ENCODE results near the gene MAP3K7CL.
A peak's percentile ranks its signal among the peaks of the same experiment; 100 is the strongest.
"Not testable (repeated sequence)": the region's sequence is repeated elsewhere in the genome, so short reads cannot be mapped to it uniquely, and the experiment has no call there.

Gene MAP3K7CL

GRCh38 chr21:29135481-29135880 is 5.0 kb downstream of the MAP3K7CL start:
- no peak for DNase-seq

GRCh38 chr21:29136033-29136432 is 5.6 kb downstream of the MAP3K7CL start:
- no peak for DNase-seq

- peak; percentile 28 for DNase-seq
These were observed 14.4 kb downstream of the MAP3K7CL start for GRCh38 chr21:29144736-29145353.

GRCh38 chr21:29145354-29145782 is 14.9 kb downstream of the MAP3K7CL start:
- peak; percentile 90 for DNase-seq

- no peak for DNase-seq
These were observed 15.5 kb downstream of the MAP3K7CL start for GRCh38 chr21:29145852-29146453.

- DNase-seq = no peak
These were observed 16.3 kb downstream of the MAP3K7CL start for GRCh38 chr21:29146726-29147125.

- DNase-seq = peak; percentile 80
These were observed 18.1 kb downstream of the MAP3K7CL start for GRCh38 chr21:29148530-29148929.

GRCh38 chr21:29149808-29150425 is 19.5 kb downstream of the MAP3K7CL start:
- DNase-seq = peak; percentile 77

- DNase-seq = no peak
These were observed 21.5 kb downstream of the MAP3K7CL start for GRCh38 chr21:29151931-29152330.

- DNase-seq = peak; percentile 68
These were observed 22.5 kb downstream of the MAP3K7CL start for GRCh38 chr21:29152916-29153315.

GRCh38 chr21:29154270-29154669 is 23.8 kb downstream of the MAP3K7CL start:
- no peak for DNase-seq

- DNase-seq = peak; percentile 67
These were observed 24.9 kb downstream of the MAP3K7CL start for GRCh38 chr21:29155118-29155932.

- no peak for DNase-seq
These were observed 25.5 kb downstream of the MAP3K7CL start for GRCh38 chr21:29155933-29156260.

- DNase-seq = no peak
These were observed 26.6 kb downstream of the MAP3K7CL start for GRCh38 chr21:29157080-29157479.

GRCh38 chr21:29159842-29160241 is 29.4 kb downstream of the MAP3K7CL start:
- DNase-seq = no peak

- DNase-seq = peak; percentile 72
These were observed 32.4 kb downstream of the MAP3K7CL start for GRCh38 chr21:29162825-29163224.

GRCh38 chr21:29163341-29164115 is 33.1 kb downstream of the MAP3K7CL start:
- peak; percentile 25 for DNase-seq

GRCh38 chr21:29164323-29164942 is 34.0 kb downstream of the MAP3K7CL start:
- peak; percentile 85 for DNase-seq

GRCh38 chr21:29166323-29166722 is 35.9 kb downstream of the MAP3K7CL start:
- no peak for DNase-seq

GRCh38 chr21:29166853-29167252 is 36.4 kb downstream of the MAP3K7CL start:
- no peak for DNase-seq

- DNase-seq = not testable (repeated sequence)
These were observed 37.0 kb downstream of the MAP3K7CL start for GRCh38 chr21:29167481-29167880.

- no peak for DNase-seq
These were observed 38.5 kb downstream of the MAP3K7CL start for GRCh38 chr21:29168891-29169315.
